ENCODE measurements around the gene BLOC1S3.

The BLOC1S3 gene

GRCh38 chr19:45178262-45179071, at the start of gene BLOC1S3:
TSS of gene BLOC1S3 (plus strand) at chr19:45178784. CDS start at chr19:45179297, 513 bp downstream.
- DNase-seq, result peak; percentile 100

- DNase-seq, result no peak
Observed at GRCh38 chr19:45128806-45129205, 49.8 kb upstream of the BLOC1S3 start.

GRCh38 chr19:45130236-45130635, 48.3 kb upstream of the BLOC1S3 start:
- no peak for DNase-seq

GRCh38 chr19:45130888-45131615, 47.5 kb upstream of the BLOC1S3 start:
- no peak for DNase-seq

GRCh38 chr19:45133661-45134060, 44.9 kb upstream of the BLOC1S3 start:
- no peak for DNase-seq

GRCh38 chr19:45135176-45135885, 43.3 kb upstream of the BLOC1S3 start:
- no peak for DNase-seq

GRCh38 chr19:45136507-45137178, 41.9 kb upstream of the BLOC1S3 start:
- no peak for DNase-seq

GRCh38 chr19:45137179-45137761, 41.3 kb upstream of the BLOC1S3 start:
- no peak for DNase-seq

GRCh38 chr19:45138303-45138751, 40.3 kb upstream of the BLOC1S3 start:
- no peak for DNase-seq

GRCh38 chr19:45139286-45140143, 39.1 kb upstream of the BLOC1S3 start:
- no peak for DNase-seq

- DNase-seq, result no peak
Observed at GRCh38 chr19:45140144-45140503, 38.5 kb upstream of the BLOC1S3 start.

- DNase-seq, result no peak
Observed at GRCh38 chr19:45140533-45140932, 38.1 kb upstream of the BLOC1S3 start.

GRCh38 chr19:45141203-45141900, 37.2 kb upstream of the BLOC1S3 start:
- DNase-seq, result no peak

- DNase-seq, result no peak
Observed at GRCh38 chr19:45142016-45142725, 36.4 kb upstream of the BLOC1S3 start.

GRCh38 chr19:45142726-45143110, 35.9 kb upstream of the BLOC1S3 start:
- no peak for DNase-seq

GRCh38 chr19:45144431-45145269, 33.9 kb upstream of the BLOC1S3 start:
- no peak for DNase-seq

GRCh38 chr19:45145270-45146189, 33.1 kb upstream of the BLOC1S3 start:
- DNase-seq, result no peak

GRCh38 chr19:45146251-45146650, 32.3 kb upstream of the BLOC1S3 start:
- no peak for DNase-seq

Data from CD4-positive, alpha-beta T cell treated with Interleukin-6 for 4 hours (primary cell).